NCI-H82 treated with DMSO at 0.1 percent for 48 hours (cell line): ENCODE data around the gene GPALPP1.
A peak's percentile ranks its signal among the peaks of the same experiment; 100 is the strongest.
"Not testable (repeated sequence)": the region's sequence is repeated elsewhere in the genome, so short reads cannot be mapped to it uniquely, and the experiment has no call there.

Experiments
- DNase-seq: peaks from one replicate; lab custom pipeline; 2025; ENCODE audit not compliant: unreplicated experiment; lab: John Stamatoyannopoulos, UW

The GPALPP1 gene

DNA sequence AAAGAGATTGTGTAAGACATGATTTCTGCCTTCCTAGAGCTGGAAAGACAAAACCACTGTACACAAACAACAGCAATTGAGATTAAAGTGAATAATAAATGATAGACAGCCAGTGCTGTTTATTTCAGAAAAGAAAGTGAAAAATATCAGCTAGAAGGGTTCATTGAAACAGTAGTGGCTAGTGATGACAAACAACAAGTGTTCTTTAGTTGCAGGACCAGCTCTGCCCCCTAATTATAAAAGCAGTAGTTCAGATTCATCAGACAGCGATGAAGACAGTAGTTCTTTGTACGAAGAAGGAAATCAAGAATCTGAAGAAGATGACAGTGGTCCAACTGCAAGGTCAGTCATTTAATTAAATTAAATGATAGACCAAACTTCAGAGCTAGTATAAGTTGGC, 14.8 kb downstream of the GPALPP1 start:
- DNase-seq, result no peak

- no peak for DNase-seq
Observed at GRCh38 chr13:45007225-45007624, 17.9 kb downstream of the GPALPP1 start.

GRCh38 chr13:45007823-45008222, 18.5 kb downstream of the GPALPP1 start:
- no peak for DNase-seq

GRCh38 chr13:45011198-45011597, 21.9 kb downstream of the GPALPP1 start:
- DNase-seq, result no peak

GRCh38 chr13:45015300-45015699, 26.0 kb downstream of the GPALPP1 start:
- DNase-seq, result no peak

DNA sequence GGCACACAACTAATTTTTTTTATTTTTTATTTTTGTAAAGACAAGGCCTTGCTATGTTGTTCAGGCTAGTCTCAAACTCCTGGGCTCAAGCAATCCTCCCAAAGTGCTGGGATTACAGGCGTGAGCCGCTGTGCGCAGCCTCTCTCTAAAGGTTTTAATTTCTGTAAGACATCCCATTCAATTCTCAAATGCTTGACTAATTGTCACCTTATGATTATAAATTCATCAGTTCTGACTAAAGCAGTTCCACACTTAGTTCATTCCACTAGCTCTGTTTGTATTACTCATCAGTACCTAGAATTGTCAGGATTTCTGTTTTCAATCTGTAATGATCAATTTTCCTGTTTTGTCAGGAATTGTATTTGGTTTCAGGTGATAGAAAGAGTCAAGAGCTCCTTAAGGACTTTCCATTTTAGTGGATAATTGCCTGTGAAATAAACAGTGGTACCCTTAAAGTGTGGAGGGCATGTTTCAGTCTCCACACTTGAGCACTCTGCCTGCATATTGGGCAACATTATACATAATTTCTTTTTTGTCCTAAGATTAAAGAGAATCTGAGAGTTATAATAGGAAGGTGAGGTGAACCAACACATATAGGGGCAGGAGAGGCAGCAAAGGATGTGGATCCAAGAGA, 27.6 kb downstream of the GPALPP1 start:
- DNase-seq, result no peak

- not testable (repeated sequence) for DNase-seq
Observed at GRCh38 chr13:45019981-45020380, 30.6 kb downstream of the GPALPP1 start.

GRCh38 chr13:45021250-45021649, 31.9 kb downstream of the GPALPP1 start:
- no peak for DNase-seq

GRCh38 chr13:45024847-45025246, 35.5 kb downstream of the GPALPP1 start:
- no peak for DNase-seq

GRCh38 chr13:45034342-45034741, 45.0 kb downstream of the GPALPP1 start:
- no peak for DNase-seq

DNA sequence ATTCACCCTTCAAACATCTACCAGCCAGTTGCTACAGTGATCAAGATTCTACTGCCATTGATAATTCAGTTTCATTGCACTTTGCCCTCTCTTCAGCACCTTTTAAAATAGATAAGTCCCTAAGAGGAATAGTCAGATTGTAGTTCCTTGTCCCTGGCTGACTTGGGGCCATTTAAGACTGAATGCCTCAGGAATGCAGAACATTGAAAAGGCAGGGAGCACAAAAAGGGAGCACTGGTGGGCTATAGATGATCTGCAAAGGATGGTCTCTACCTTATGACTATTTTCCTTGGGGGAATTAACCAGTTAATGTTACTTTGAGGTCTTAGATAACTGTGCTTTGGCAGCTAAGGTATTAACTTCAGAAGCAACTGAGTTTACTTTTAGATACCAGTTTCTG, 46.9 kb downstream of the GPALPP1 start:
- no peak for DNase-seq

DNA sequence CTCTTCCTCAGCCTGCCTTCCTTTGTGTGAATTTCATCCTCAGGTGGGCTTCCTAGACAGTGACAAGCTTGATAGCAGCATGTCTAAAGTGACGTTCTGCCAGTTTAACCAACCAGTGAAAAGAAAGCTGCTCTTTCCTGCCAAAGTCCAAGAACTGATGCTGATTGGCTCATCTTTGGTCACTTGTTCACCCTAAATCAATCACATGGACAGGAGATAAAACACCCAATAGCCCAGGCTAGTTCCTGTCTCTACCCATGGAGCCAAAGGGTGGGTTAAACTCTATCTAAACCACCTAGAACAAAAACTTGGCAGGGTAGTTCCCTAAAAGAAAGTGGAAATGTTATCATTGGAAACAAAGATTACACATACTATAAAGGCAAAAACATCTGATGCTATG, 50.8 kb downstream of the GPALPP1 start:
- no peak for DNase-seq

DNA sequence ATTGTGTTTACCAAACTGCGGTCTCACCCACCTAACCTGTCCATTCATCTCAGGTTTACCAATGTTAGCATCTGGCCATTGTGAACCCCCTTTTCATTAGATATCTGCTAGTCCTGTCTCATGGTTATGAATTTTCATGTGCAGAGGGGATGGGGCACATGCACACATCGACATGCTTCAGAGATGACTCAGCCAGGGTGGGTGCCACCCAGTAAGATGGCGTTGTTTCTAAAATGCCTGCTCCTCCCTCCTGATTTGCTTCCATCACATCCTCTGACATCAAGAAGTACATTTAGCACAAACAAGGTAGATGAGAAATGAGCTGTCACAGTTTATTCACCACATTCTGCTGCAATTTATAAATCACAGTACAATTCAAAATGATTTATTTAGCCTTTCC, 51.3 kb downstream of the GPALPP1 start:
- DNase-seq, result no peak

GRCh38 chr13:45042539-45042938, 53.2 kb downstream of the GPALPP1 start:
- no peak for DNase-seq

DNA sequence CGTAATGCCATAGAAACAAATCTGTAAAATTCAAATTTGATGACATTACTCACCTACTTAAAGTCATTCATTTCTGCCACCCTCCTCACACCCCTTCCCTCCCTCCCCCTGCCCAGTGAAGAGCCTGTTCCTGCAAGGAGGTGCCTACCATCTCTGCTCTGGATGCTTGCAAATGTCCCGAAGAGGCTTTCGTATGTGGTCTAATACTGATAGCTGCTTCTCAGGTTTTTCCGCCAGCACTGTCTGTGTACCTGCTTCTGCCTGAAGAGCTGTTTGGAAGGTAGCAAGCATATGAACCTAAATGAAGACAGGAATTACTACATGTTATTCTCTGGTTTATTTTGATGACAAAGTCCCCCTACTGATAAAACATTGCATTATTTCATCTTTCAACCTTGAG, 57.1 kb downstream of the GPALPP1 start:
- DNase-seq, result no peak

DNA sequence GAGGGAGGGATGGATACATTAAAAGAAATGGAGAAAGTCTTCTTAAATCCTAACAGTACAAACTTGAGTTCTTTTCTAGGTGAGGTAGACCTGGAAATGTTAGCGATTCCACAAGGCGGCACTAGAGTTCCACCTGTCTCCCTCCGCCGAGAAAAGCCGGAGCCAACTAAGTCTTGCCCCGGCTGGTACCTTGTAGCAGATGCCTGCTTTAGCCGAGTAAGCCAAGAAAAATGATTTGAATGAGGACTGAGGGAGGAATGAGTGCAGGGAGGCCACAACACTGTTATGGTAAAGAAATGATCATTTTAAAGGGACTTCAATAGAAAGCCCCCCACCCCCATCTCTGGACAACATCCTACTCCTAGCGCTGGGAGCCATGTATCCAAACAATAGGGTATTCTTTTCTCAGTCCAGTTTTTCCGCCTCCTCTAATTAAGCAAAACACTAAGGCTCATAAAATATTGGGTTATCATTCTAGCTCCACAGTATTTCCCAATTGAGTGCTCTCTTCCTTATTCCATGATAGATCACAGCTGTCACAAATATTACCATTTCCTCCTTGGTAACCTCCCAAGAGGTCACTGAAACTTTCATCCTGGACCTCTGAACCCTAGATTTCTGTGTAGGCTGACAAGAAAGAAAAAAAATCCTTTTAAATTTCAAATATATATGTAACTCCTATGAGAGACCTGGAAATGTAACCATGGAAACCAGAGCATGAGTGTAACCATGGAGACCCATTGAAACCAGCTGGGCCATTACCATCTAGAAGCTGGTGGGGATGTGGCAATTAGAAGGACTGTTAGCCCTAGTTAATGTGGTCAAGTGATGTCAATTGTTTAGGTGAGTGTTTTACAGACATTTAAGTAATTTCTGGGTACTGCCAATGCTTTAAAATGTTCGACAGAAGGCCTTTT, 58.3 kb downstream of the GPALPP1 start:
- peak; percentile 69 for DNase-seq

DNA sequence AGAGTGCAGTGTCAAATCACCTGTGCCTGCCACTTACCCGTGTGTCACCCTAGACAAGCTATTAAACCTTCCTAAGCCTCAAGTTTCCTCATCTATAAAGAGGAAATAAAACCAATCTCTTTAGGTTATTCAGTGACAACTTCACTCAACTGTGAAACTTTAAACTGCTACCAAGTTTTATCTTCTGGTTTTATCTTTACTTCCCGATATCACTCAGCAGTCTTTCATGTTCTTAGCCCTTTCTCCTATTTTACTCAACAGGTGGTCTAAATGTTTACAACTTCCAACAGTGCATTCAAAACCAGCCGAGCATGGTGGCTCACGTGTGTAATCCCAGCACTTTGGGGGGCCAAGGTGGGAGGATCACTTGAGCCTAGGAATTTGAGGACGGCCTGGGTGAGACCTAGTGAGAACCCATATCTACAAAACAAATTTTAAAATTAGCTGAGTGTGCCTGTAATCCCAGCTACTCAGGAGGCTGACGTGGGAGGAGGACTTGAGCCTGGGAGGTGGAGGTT, 59.6 kb downstream of the GPALPP1 start:
- no peak for DNase-seq

- DNase-seq, result no peak
Observed at GRCh38 chr13:45049478-45049877, 60.1 kb downstream of the GPALPP1 start.

DNA sequence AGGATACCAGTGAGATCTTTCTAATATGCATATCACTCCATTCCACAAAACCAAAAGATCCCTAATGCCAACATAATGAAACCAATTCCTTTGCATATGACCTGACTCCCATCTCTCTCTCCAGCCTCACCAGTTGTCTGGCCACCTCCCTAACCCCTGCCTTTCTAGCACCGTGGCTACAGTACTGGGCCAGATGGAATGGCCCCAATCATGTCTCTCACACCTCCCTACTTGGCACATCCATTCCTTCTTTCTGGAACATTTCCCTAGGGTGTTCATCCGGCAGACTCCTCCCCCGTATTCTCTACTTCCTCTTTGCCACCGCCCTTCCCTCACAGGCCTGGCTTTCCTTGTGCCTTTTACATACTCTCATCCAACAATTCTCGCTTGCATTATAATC, 62.0 kb downstream of the GPALPP1 start:
- no peak for DNase-seq

DNA sequence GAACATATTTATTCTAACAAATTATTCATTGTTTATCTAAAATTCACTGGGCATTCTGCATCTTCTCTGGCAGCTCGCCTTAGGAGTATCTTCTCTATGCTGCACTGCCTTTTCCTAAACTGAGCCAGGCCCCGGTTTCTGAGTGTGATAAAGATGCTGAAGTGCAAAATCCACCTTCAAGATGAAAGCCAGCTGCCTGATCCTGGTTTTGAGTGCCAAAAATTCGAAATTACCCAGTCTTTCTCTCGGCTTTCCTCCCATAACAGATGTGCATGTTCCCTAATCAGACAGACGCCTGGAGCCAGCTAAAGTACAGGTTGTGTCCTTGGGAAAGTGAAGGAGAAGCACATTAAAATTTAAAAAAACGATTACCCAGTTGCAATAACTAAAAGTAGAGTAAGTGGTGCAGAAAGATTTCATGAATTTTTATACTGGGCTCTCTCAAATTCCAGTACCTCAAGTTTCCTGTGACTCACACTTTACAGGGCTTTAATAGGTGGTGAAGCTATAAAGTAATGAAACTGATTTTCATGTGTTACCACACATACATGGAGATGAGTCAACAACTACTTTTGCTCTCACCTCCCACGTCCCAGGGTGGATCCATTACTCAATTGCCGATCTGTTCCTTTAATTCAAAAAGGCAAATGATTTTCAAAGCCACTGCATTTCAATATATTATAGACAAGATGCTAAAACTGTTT, 66.0 kb downstream of the GPALPP1 start:
- DNase-seq, result no peak

DNA sequence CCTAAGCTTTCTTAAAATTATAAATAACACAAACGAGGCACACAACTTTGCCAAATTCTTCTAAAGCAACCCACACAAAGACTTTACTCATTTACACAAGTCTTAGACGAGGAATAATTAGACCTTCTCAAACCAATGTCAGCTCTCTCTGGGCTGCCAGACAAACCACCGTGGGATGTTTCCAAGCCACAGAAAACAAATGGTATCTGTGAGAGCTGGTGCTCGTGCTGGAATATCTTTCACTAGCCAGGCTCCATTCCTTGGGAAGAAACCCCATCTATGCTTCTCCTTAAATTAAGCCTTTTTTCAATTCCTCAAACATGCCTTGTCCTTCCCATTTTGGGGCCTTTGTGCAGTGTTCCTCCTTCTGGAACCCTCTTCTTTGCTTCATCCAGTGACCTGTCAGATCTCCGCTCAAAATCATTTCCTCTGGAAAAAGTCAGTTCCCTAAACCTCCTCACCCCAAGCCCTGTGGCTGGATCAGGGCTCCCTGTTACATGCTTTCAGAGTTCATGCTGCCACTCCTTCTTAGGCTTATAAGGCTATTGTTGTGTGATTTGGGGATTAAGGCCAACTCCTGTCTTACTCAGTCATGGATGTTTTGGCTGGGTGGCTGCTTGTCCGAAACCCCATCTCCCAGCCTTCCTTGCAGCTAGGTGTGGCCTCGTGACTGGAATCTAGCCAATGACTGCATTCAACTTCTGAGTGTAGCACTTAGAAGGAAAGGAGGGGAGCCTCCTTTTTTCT, 66.7 kb downstream of the GPALPP1 start:
- peak; percentile 74 for DNase-seq
